HG02973 (cell line): ENCODE data around the gene EXOC6.

Experiments used
- ATAC-seq: cut with Tn5 transposase; IDR thresholded peaks from one replicate; pipeline ENCODE4 v1.9.1; 2021; ENCODE audit warnings: moderate library complexity; ENCODE audit not compliant: unreplicated experiment

The EXOC6 gene

GRCh38 chr10:93063144-93063976, 215.0 kb downstream of the EXOC6 start:
- ATAC-seq = no peak

GRCh38 chr10:93063977-93064660, 215.8 kb downstream of the EXOC6 start:
- ATAC-seq = no peak

- no peak for ATAC-seq
These were observed 216.7 kb downstream of the EXOC6 start for GRCh38 chr10:93064874-93065660.

- ATAC-seq = no peak
These were observed 217.6 kb downstream of the EXOC6 start for GRCh38 chr10:93065675-93066543.

DNA sequence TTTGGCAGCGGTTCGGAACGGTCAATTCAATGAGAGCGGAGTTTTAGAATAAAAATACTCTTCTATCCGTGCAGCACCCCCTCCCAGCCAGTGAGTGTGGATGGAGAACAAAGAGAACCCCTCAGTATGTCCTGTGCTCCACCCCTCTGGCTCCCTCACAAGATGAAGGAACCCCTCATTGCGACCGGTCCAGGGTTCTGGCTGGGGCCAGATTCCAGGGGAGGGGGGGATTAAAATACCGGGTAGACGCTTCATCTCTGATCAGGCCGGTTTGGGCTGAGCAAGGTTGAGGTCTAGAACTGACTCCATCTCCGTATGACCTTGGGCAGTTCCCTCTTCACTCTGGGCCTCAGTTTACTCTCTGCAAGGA, 218.2 kb downstream of the EXOC6 start:
- no peak for ATAC-seq

- ATAC-seq = no peak
These were observed 219.4 kb downstream of the EXOC6 start for GRCh38 chr10:93067443-93068365.

GRCh38 chr10:93068411-93069244, 220.3 kb downstream of the EXOC6 start:
- no peak for ATAC-seq

- ATAC-seq = no peak
These were observed 220.9 kb downstream of the EXOC6 start for GRCh38 chr10:93069245-93069561.

- no peak for ATAC-seq
These were observed 222.3 kb downstream of the EXOC6 start for GRCh38 chr10:93070378-93071176.

GRCh38 chr10:93071177-93071472, 222.8 kb downstream of the EXOC6 start:
- ATAC-seq = no peak

- no peak for ATAC-seq
These were observed 223.4 kb downstream of the EXOC6 start for GRCh38 chr10:93071674-93072224.

- ATAC-seq = no peak
These were observed 223.9 kb downstream of the EXOC6 start for GRCh38 chr10:93072225-93072712.

DNA sequence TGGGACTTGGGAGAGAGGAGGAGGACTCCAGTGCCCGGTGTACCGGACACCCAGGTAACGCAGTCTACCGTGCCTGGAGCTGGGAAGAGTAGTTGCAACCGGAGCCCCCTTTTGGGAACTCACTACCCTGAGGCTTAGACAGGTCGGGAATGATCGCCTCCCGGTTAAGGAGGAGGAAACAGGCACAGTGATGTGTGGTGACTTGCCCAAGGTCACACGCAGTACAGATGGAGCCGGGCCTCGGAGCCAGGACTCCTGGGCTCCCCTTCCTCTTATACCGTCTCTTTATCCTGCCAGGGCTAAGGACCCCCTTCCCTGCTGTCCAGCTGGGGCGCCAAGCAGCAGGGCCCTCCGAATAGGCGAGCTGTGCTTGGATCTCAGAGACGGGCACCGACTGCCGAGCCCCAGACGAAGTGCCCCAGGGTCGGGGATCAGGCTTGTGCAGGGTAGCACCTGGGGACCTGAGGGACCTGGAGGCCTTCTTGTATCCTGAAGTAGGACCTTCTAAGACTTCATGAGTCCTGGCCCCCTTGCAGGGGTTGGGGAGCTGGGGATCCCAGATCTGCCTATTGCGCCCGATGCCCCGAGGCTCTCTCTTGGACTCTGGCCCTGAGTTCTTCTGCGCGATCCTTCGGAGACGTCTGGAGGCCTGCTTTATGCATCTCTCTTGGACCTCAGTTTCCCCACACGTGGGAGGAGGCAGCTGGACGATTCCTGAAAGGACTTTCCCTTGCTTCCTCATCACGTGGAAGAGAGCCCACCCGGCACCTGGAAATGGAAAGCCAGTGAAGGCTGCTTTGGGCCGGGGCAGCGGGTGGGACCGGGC, 224.6 kb downstream of the EXOC6 start:
- no peak for ATAC-seq

GRCh38 chr10:93073539-93074146, 225.3 kb downstream of the EXOC6 start, which contains the start of gene CYP26A1:
CYP26A1 (plus strand) TSS chr10:93073893; CDS start chr10:93073935, 42 bp downstream.
- no peak for ATAC-seq

DNA sequence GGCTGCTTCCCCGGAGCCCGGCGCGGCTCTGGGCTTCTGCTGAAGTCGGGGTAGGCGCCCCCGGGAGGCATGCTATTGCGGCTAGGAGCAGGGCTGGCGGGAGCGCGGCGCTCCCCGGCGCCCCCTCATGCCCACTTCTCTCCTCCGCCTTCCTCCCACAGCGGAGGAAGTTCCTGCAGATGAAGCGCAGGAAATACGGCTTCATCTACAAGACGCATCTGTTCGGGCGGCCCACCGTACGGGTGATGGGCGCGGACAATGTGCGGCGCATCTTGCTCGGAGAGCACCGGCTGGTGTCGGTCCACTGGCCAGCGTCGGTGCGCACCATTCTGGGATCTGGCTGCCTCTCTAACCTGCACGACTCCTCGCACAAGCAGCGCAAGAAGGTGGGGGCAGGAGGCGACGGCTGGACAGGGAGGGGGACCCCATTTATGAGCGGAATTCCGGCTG, 225.9 kb downstream of the EXOC6 start:
- ATAC-seq = no peak
